Measurements from ENCODE around the gene ZNF593. TPM values are rescaled to one million over a fixed set of nuclear protein-coding genes. Genes with fewer than 3 reads are reported as not detected.
A peak's percentile ranks its signal among the peaks of the same experiment; 100 is the strongest.

The ZNF593 gene
- total RNA-seq, 4 donors from 2014 or later: 18.7 to 27.2 (median 26.9) TPM; not detected in 1

- Histone ChIP-seq H3K4me1 (no peaks in the 10 kb centered on the region), H3K4me3 (no peak overlapping the region), H3K9me3 (no peaks in the 10 kb centered on the region), H3K27ac (no peak overlapping the region), H3K27me3 (no peaks in the 10 kb centered on the region), H3K36me3 (no peaks in the 10 kb centered on the region)
- DNase-seq: no peak
- intact Hi-C loops (cut with DNase I; ENCODE audit: low total_unique reads) (no loop called here), in situ Hi-C loops (cut with MboI; ENCODE audit: low pct_ligation_motif_present in 1 of 4, low pct_unique_long_range_greater_than_20kb in 1 of 4, low sequenced_read_pairs in 3 of 4) (no loop called here)
- no peak for TF ChIP-seq POLR2A (IDR thresholded peaks at IDR 0.05)
- no peak for TF ChIP-seq POLR2AphosphoS5 (IDR thresholded peaks at IDR 0.05)
- no peak for TF ChIP-seq EP300 (IDR thresholded peaks at IDR 0.05; ENCODE audit: low read depth)
- TF ChIP-seq CTCF (IDR thresholded peaks at IDR 0.05): no peak
- 77 to 88% methylated on average over 4 to 5 of the region's 5 CpGs for WGBS, 2 donors (ENCODE audit: low coverage in 1 of 2)
Measured at GRCh38 chr1:26212726-26213125, 43.0 kb downstream of the ZNF593 start.

GRCh38 chr1:26213335-26213905 is 43.7 kb downstream of the ZNF593 start:
- WGBS, 2 donors (ENCODE audit: low coverage in 1 of 2): 91 to 100% methylated on average over 1 to 6 of the region's 6 CpGs
- no peaks in the 10 kb centered on the region for H3K4me1 ChIP-seq
- no peak for TF ChIP-seq POLR2A (IDR thresholded peaks at IDR 0.05)
- no peak for TF ChIP-seq POLR2AphosphoS5 (IDR thresholded peaks at IDR 0.05)
- no peak for TF ChIP-seq EP300 (IDR thresholded peaks at IDR 0.05; ENCODE audit: low read depth)
- no peak for TF ChIP-seq CTCF (IDR thresholded peaks at IDR 0.05)
- no peaks in the 10 kb centered on the region for H3K36me3 ChIP-seq
- no peaks in the 10 kb centered on the region for H3K27me3 ChIP-seq
- intact Hi-C loops (cut with DNase I; ENCODE audit: low total_unique reads) (no loop called here), in situ Hi-C loops (cut with MboI; ENCODE audit: low pct_ligation_motif_present in 1 of 4, low pct_unique_long_range_greater_than_20kb in 1 of 4, low sequenced_read_pairs in 3 of 4) (no loop called here)
- H3K4me3 ChIP-seq: no peak overlapping the region
- no peaks in the 10 kb centered on the region for H3K9me3 ChIP-seq
- H3K27ac ChIP-seq: no peak overlapping the region
- DNase-seq: no peak

GRCh38 chr1:26215246-26215645 is 45.5 kb downstream of the ZNF593 start:
- Histone ChIP-seq H3K4me1 (peaks cover 0 to 6% (median 0%) of the 10 kb centered on the region in 4 donors), H3K36me3 (no peaks in the 10 kb centered on the region), H3K9me3 (no peaks in the 10 kb centered on the region), H3K27me3 (no peaks in the 10 kb centered on the region), H3K27ac (no peak overlapping the region), H3K4me3 (no peak overlapping the region)
- in situ Hi-C loops (cut with MboI; ENCODE audit: low pct_ligation_motif_present in 1 of 4, low pct_unique_long_range_greater_than_20kb in 1 of 4, low sequenced_read_pairs in 3 of 4) (no loop called here), intact Hi-C loops (cut with DNase I; ENCODE audit: low total_unique reads) (no loop called here)
- no peak for DNase-seq
- 0 to 44% methylated on average over 1 to 3 of the region's 3 CpGs for WGBS, 2 donors (ENCODE audit: low coverage in 1 of 2)
- TF ChIP-seq POLR2AphosphoS5 (IDR thresholded peaks at IDR 0.05) (no peak), EP300 (IDR thresholded peaks at IDR 0.05; ENCODE audit: low read depth) (no peak), CTCF (IDR thresholded peaks at IDR 0.05) (no peak), POLR2A (IDR thresholded peaks at IDR 0.05) (no peak)

GRCh38 chr1:26218906-26219494 is 49.3 kb downstream of the ZNF593 start:
- no peak overlapping the region for H3K4me3 ChIP-seq
- DNase-seq: peak; percentile 41
- 36% methylated on average over 11 of the region's 11 CpGs; no CpG with 5 or more reads in 1 of the 2 donors for WGBS, 2 donors (ENCODE audit: low coverage in 1 of 2)
- H3K36me3 ChIP-seq: no peaks in the 10 kb centered on the region
- H3K4me1 ChIP-seq: peaks cover 3 to 17% (median 7%) of the 10 kb centered on the region in 4 donors
- intact Hi-C loops (cut with DNase I; ENCODE audit: low total_unique reads): no loop called here
- no peak for TF ChIP-seq POLR2A (IDR thresholded peaks at IDR 0.05)
- no peak for TF ChIP-seq CTCF (IDR thresholded peaks at IDR 0.05)
- no peak for TF ChIP-seq POLR2AphosphoS5 (IDR thresholded peaks at IDR 0.05)
- no peak for TF ChIP-seq EP300 (IDR thresholded peaks at IDR 0.05; ENCODE audit: low read depth)
- no peak overlapping the region for H3K27ac ChIP-seq
- in situ Hi-C loops (cut with MboI; ENCODE audit: low pct_ligation_motif_present in 1 of 4, low pct_unique_long_range_greater_than_20kb in 1 of 4, low sequenced_read_pairs in 3 of 4): no loop called here
- H3K27me3 ChIP-seq: peaks cover 5% of the 10 kb centered on the region
- H3K9me3 ChIP-seq: no peaks in the 10 kb centered on the region

Other genes with a start within 250 kb of the ZNF593 start
- 10 to 100 TPM; 23.1 to 60.1 (median 38.8) TPM for gene PAFAH2, start 171.8 kb upstream of the ZNF593 start, total RNA-seq
- under 1 TPM in 2 of 4 donors, not detected in 2; 0.16 to 0.41 TPM for gene EXTL1, start 148.1 kb upstream of the ZNF593 start, total RNA-seq
- gene SLC30A2, start 123.8 kb upstream of the ZNF593 start, total RNA-seq: under 1 TPM in 1 of 4 donors, not detected in 3; 0.14 TPM
- 1 to 10 TPM in 1 of 4 donors, under 1 TPM in 1, not detected in 2; 0.32 to 1.8 TPM for gene TRIM63, start 102.3 kb upstream of the ZNF593 start, total RNA-seq
- gene PDIK1L, start 58.1 kb upstream of the ZNF593 start, total RNA-seq: 10 to 100 TPM in 2 of 4 donors, 1 to 10 TPM in 2; 4.0 to 15.6 (median 9.8) TPM
- 1 to 10 TPM in 3 of 4 donors, under 1 TPM in 1; 0.82 to 9.4 (median 2.9) TPM for gene FAM110D, start 10.8 kb upstream of the ZNF593 start, total RNA-seq
- not detected for gene C1orf232, start 945 bp upstream of the ZNF593 start, total RNA-seq
- not detected for gene ZNF593OS, start 1.9 kb downstream of the ZNF593 start, total RNA-seq
- gene CNKSR1, start 7.6 kb downstream of the ZNF593 start, total RNA-seq: 100 to 1,000 TPM in 1 of 4 donors, 10 to 100 TPM in 3; 53.5 to 187 (median 74.4) TPM
- not detected for gene CATSPER4, start 20.7 kb downstream of the ZNF593 start, total RNA-seq
- gene CEP85, start 64.3 kb downstream of the ZNF593 start, total RNA-seq: 10 to 100 TPM in 3 of 4 donors, 1 to 10 TPM in 1; 8.6 to 73.8 (median 13.6) TPM
- 100 to 1,000 TPM; 134 to 314 (median 215) TPM for gene SH3BGRL3, start 110.2 kb downstream of the ZNF593 start, total RNA-seq
- 10 to 100 TPM in 2 of 4 donors, 1 to 10 TPM in 2; 4.9 to 17.9 (median 12.0) TPM for gene UBXN11, start 136.7 kb downstream of the ZNF593 start, total RNA-seq
- 10 to 100 TPM in 2 of 4 donors, 1 to 10 TPM in 1, not detected in 1; 5.3 to 56.1 (median 21.1) TPM for gene CD52, start 148.1 kb downstream of the ZNF593 start, total RNA-seq
- gene CRYBG2, start 184.2 kb downstream of the ZNF593 start, total RNA-seq: 10 to 100 TPM in 3 of 4 donors, 1 to 10 TPM in 1; 2.8 to 41.9 (median 22.3) TPM
- gene ZNF683, start 202.8 kb downstream of the ZNF593 start, total RNA-seq: not detected
- gene LIN28A, start 240.9 kb downstream of the ZNF593 start, total RNA-seq: not detected

All from transverse colon (tissue), 4 donors.